HFFc6 (cell line): ENCODE results near the gene SPAG8. TPM values are rescaled to one million over a fixed set of nuclear protein-coding genes. Genes with fewer than 3 reads are reported as not detected.

Source experiments
- DNase-seq: peaks from one replicate; pipeline ENCODE4 v3.0.0-alpha.2; 2018
- H3K27ac Mint-ChIP-seq: 2 replicates; pipeline ENCODE4 v1.8.0; 2020; ENCODE audit warnings: mild to moderate bottlenecking, mixed read lengths
- H3K27me3 Mint-ChIP-seq: 2 replicates; pipeline ENCODE4 v1.8.0; 2021; ENCODE audit warnings: mild to moderate bottlenecking, moderate library complexity, mixed read lengths; ENCODE audit not compliant: insufficient read depth
- H3K36me3 Mint-ChIP-seq: 2 replicates; pipeline ENCODE4 v1.8.0; 2021; ENCODE audit warnings: low read depth, mixed read lengths
- H3K4me1 Mint-ChIP-seq: 2 replicates; pipeline ENCODE4 v1.8.0; 2020; ENCODE audit warnings: low read depth, mixed read lengths
- H3K4me3 Mint-ChIP-seq: 2 replicates; pipeline ENCODE4 v1.8.0; 2020; ENCODE audit warnings: mild to moderate bottlenecking, moderate library complexity, mixed read lengths
- H3K9me3 Mint-ChIP-seq: 2 replicates; pipeline ENCODE4 v1.8.0; 2020; ENCODE audit warnings: mild to moderate bottlenecking, mixed read lengths
- total RNA-seq, 6 experiments: library from RNA; stranded (reverse); fragmentation: NEBNext Ultra II Directional; extraction: Animal tissue kit (Norgen Biotek cat#: 25700); gene quantifications; 2 replicates in 1 of 6; 3 replicates in 5 of 6; pipeline ENCODE4 v1.2.3, GENCODE V29; 2021
- TF ChIP-seq, protein P1 (sequence below): fragments of 200-600 bp; sonication (generic); IDR thresholded peaks from 2 replicates; pipeline ENCODE4 v1.5.0; 2021; ENCODE audit warnings: antibody characterized with exemption, mild to moderate bottlenecking

Gene SPAG8
- total RNA-seq, 6 experiments from 2014 or later = 0.80 to 1.7 (median 1.2) TPM

DNA sequence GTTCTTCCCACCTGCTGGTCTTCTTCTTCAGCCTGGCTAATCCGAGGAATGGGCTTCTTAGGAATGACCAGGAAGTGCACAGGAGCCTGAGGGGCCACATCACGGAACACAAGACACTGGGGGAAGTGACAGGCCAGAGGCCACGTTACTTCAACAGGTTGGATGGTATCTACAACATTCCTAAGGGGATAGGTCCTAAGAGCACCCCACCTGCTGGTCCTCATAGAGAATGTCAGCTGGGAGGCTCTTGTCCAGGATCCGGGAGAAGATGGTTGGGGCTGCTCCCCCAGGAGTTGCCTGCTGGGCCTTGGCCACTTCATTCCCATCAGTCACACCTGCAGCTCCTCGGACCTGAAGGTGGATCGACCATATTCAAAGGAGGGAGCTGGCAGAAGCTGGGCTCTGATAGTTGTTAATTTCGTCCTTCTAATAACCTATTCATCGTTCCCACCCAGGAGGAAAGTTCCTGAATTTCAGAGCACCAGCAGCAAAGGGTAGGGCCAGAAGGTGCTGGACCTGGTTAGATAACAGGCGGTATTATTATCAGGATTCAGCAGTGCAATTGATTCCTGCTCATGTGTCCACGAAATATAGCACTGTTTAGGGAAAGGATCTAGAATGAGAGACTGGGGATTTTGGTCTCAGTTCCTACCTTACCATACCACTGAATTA lies 1.5 kb upstream of the SPAG8 start:
- TF ChIP-seq, protein P1, sequence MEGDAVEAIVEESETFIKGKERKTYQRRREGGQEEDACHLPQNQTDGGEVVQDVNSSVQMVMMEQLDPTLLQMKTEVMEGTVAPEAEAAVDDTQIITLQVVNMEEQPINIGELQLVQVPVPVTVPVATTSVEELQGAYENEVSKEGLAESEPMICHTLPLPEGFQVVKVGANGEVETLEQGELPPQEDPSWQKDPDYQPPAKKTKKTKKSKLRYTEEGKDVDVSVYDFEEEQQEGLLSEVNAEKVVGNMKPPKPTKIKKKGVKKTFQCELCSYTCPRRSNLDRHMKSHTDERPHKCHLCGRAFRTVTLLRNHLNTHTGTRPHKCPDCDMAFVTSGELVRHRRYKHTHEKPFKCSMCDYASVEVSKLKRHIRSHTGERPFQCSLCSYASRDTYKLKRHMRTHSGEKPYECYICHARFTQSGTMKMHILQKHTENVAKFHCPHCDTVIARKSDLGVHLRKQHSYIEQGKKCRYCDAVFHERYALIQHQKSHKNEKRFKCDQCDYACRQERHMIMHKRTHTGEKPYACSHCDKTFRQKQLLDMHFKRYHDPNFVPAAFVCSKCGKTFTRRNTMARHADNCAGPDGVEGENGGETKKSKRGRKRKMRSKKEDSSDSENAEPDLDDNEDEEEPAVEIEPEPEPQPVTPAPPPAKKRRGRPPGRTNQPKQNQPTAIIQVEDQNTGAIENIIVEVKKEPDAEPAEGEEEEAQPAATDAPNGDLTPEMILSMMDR = peak; percentile 77
- no peak for DNase-seq
- no peaks in the 10 kb centered on the region for H3K9me3 Mint-ChIP-seq
- peak overlapping the region; percentile 91 for H3K4me3 Mint-ChIP-seq
- peak overlapping the region; percentile 87; the same call in 1 of the 2 replicates for H3K27ac Mint-ChIP-seq
- H3K4me1 Mint-ChIP-seq = peaks cover 46% of the 10 kb centered on the region
- peaks cover 5% of the 10 kb centered on the region; the same call in 1 of the 2 replicates for H3K36me3 Mint-ChIP-seq
- peaks cover 8% of the 10 kb centered on the region; the same call in 1 of the 2 replicates for H3K27me3 Mint-ChIP-seq

DNA sequence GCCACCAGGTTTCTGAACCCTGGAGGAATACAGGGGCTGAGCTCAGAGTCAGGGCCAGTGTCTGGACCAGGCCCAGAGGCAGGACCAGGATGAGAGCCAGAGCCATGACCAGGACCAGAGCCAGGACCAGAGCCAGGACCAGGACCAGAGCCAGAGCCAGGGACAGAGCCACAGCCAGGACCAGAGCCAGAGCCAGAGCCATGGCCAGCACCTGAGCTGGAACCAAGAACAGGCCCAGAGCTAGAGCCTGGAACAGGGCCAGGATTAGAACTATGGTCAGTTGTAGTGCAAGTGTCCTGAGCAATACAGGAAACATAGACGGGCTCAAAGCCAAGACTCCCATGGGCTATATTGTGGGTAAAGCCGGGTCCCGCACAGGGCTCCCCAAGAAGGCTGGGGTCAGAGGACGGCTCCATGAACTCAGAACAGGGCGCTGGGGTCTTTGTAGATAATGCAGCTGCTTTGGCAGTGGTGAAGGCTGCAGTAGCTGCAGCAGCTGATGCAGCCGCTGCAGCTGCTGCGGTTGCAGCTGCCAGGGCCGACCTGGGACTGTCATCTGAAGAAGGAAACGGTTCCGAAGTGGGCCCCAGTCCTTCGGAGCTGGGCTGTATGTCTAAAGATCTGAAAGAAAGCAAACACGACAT lies 559 bp downstream of the SPAG8 start:
- H3K4me3 Mint-ChIP-seq = peak overlapping the region; percentile 92
- TF ChIP-seq, protein P1 = no peak
- peak overlapping the region; percentile 93 for H3K27ac Mint-ChIP-seq
- DNase-seq = no peak
- H3K36me3 Mint-ChIP-seq = peaks cover 6% of the 10 kb centered on the region; the same call in 1 of the 2 replicates
- H3K9me3 Mint-ChIP-seq = no peaks in the 10 kb centered on the region
- peaks cover 46% of the 10 kb centered on the region for H3K4me1 Mint-ChIP-seq
- peaks cover 3% of the 10 kb centered on the region; the same call in 1 of the 2 replicates for H3K27me3 Mint-ChIP-seq

DNA sequence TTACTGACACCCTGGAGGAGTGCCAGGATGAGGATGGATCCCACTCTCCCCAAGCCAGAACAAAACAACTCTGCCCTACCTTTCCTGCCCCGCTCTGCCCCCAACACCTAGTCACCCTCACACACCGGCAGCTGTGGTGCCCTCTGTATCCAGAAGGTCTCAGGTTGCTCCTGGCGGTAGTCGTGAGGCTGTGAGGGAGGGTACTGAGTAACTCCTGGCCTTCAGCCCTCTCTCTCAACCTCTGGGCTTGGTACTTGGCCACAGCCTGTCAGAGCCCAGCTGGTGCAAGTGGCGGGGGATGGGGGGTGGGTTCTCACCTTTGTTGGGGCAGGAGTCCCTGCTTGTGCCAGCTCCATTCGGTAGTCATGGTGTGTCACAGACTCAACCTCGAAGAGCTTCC lies 1.9 kb downstream of the SPAG8 start:
- Mint-ChIP-seq H3K9me3 (no peaks in the 10 kb centered on the region), H3K4me3 (no peak overlapping the region), H3K4me1 (peaks cover 38% of the 10 kb centered on the region), H3K27ac (no peak overlapping the region), H3K36me3 (peaks cover 10% of the 10 kb centered on the region; the same call in 1 of the 2 replicates), H3K27me3 (peaks cover 3% of the 10 kb centered on the region; the same call in 1 of the 2 replicates)
- TF ChIP-seq, protein P1 = no peak
- no peak for DNase-seq

DNA sequence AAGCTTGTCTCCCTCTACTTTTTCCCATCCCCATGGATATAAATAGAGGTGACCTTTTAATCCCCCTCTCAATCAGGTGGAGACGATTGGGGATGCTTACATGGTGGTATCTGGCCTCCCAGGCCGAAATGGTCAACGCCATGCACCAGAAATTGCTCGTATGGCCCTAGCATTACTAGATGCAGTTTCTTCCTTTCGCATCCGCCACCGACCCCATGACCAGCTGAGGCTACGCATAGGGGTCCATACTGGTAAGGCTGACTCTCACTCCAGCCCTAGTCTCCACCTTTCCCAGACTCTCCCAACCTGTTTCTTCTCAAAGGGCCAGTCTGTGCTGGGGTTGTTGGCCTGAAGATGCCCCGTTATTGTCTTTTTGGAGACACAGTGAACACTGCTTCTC lies 3.6 kb downstream of the SPAG8 start:
- Mint-ChIP-seq H3K36me3 (peaks cover 12% of the 10 kb centered on the region; the same call in 1 of the 2 replicates), H3K4me1 (peaks cover 28% of the 10 kb centered on the region), H3K9me3 (no peaks in the 10 kb centered on the region), H3K27ac (no peak overlapping the region), H3K27me3 (peaks cover 3% of the 10 kb centered on the region), H3K4me3 (no peak overlapping the region)
- DNase-seq = no peak
- TF ChIP-seq, protein P1 = no peak

DNA sequence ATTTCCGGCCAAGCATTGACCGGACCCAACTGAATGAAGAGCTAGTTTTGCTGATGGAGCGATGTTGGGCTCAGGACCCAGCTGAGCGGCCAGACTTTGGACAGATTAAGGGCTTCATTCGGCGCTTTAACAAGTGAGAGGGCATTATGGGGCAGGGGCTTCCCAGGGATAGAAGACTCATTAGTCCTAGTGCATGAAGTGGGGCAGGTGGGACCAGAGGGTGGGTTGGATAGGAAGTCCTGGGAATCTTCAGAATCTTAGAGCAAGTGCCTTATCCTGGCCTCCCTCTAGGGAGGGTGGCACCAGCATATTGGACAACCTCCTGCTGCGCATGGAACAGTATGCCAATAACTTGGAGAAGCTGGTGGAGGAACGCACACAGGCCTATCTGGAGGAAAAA lies 6.0 kb downstream of the SPAG8 start:
- no peak overlapping the region for H3K4me3 Mint-ChIP-seq
- H3K27me3 Mint-ChIP-seq = no peaks in the 10 kb centered on the region; the same call in 1 of the 2 replicates
- no peak for DNase-seq
- H3K36me3 Mint-ChIP-seq = peaks cover 20% of the 10 kb centered on the region
- H3K27ac Mint-ChIP-seq = no peak overlapping the region
- peaks cover 5% of the 10 kb centered on the region for H3K4me1 Mint-ChIP-seq
- H3K9me3 Mint-ChIP-seq = no peaks in the 10 kb centered on the region
- TF ChIP-seq, protein P1 = no peak
